ENCODE data around the gene PRSS23.
"Not testable (repeated sequence)": the region's sequence is repeated elsewhere in the genome, so short reads cannot be mapped to it uniquely, and the experiment has no call there.

GRCh38 chr11:86844762-86845508 is 44.6 kb downstream of the PRSS23 start:
- not testable (repeated sequence) for TF ChIP-seq EZH2phosphoT487 (IDR thresholded peaks at IDR 0.05; ENCODE audit: low read depth, severe bottlenecking, unreplicated experiment); CTCF (IDR thresholded peaks at IDR 0.05; ENCODE audit: poor library complexity)

Data from hepatocyte (in vitro differentiated cells).